Tibial nerve (tissue), 4 donors: ENCODE measurements around the gene HSPB7. TPM values are rescaled to one million over a fixed set of nuclear protein-coding genes. Genes with fewer than 3 reads are reported as not detected.

Source experiments
- DNase-seq, 2 donors: peaks; one replicate each; pipeline ENCODE4 v3.0.0-alpha.2; 2019; ENCODE audit warnings: low spot score in 2 of 2
- H3K27ac ChIP-seq, 4 donors: fragments of 200-600 bp; sonication (generic) in 3 of 4; one replicate each; pipeline ENCODE4 v1.5.1; 2017 to 2019; ENCODE audit warnings: mild to moderate bottlenecking in 1 of 4
- H3K27me3 ChIP-seq, 2 donors: fragments of 200-600 bp; sonication (generic) in 1 of 2; one replicate each; pipeline versions ENCODE4 v1.5.1 to v1.6.0; 2017 to 2019
- H3K36me3 ChIP-seq, 3 donors: fragments of 200-600 bp; sonication (generic); one replicate each; pipeline ENCODE4 v1.5.1; 2018 to 2019
- H3K4me1 ChIP-seq, 4 donors: fragments of 200-600 bp; sonication (generic) in 3 of 4; one replicate each; pipeline ENCODE4 v1.5.1; 2017 to 2019
- H3K4me3 ChIP-seq, 4 donors: fragments of 200-600 bp; sonication (generic) in 3 of 4; one replicate each; pipeline ENCODE4 v1.5.1; 2017 to 2019; ENCODE audit warnings: mild to moderate bottlenecking in 1 of 4, moderate library complexity in 1 of 4
- H3K9me3 ChIP-seq, 4 donors: fragments of 200-600 bp; sonication (generic) in 3 of 4; one replicate each; pipeline ENCODE4 v1.5.1; 2017 to 2019
- EP300 ChIP-seq, 2 donors: sonication (generic); formaldehyde crosslinking; IDR thresholded peaks; one replicate each; pipeline ENCODE4 v1.6.1; 2017; ENCODE audit warnings: antibody characterized with exemption in 2 of 2, mild to moderate bottlenecking in 1 of 2
- POLR2A ChIP-seq, 2 donors: fragments of 450-650 bp; IDR thresholded peaks; one replicate each; pipeline ENCODE4 v1.6.1; 2017; ENCODE audit warnings: antibody characterized with exemption in 2 of 2, mild to moderate bottlenecking in 2 of 2, moderate library complexity in 2 of 2
- WGBS, 2 donors: methylation state at CpG; one replicate each; pipeline ENCODE4 v1.1.5; 2018; 5-methylcytosine and 5-hydroxymethylcytosine counted together
- total RNA-seq, 4 donors: library from RNA; depleted of rRNA; stranded (reverse); fragments of >200 nt; gene quantifications; one replicate each; pipeline ENCODE4 v1.1.0, GENCODE V29; 2016
- TF ChIP-seq, protein P1 (sequence below), 5 experiments: fragments of 200-600 bp in 3 of 5; fragments of 450-650 bp in 2 of 5; sonication (generic) in 3 of 5; IDR thresholded peaks; one replicate each; pipeline ENCODE4 v1.5.1; 2016 to 2019; ENCODE audit warnings: antibody characterized with exemption in 5 of 5, mild to moderate bottlenecking in 3 of 5, moderate library complexity in 2 of 5

HSPB7 gene
- total RNA-seq, 4 donors from 2014 or later = 10.4 to 42.6 (median 27.6) TPM

DNA sequence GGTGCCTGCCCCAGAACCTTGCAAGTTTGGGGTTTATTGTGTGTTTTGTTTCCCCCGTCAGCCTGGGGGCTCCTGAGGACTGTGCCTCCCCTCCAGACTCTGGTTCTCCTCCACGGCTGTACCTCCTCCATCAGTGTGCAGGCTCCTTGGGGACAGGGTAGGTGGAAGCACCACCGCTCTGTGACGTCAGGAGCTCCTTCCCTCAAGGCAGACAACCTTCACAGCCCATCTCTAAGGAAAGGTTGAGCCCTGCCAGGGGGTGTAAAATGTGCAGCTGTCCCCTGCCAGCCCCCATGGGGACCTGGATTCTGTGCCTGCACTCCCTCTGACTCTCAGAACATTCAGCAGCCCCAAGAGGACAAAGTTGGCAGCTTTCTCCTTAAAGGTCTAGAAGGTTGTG lies 465 bp upstream of the HSPB7 start:
- DNase-seq = no peak
- peak overlapping the region in 1 of 4 donors; percentile 37 for H3K4me3 ChIP-seq
- WGBS, 2 donors = 29 to 30% methylated on average over 4 of the region's 4 CpGs
- no peaks in the 10 kb centered on the region for H3K9me3 ChIP-seq
- H3K27me3 ChIP-seq = no peaks in the 10 kb centered on the region
- peaks cover 0 to 66% (median 20%) of the 10 kb centered on the region in 4 donors for H3K4me1 ChIP-seq
- TF ChIP-seq EP300 (IDR thresholded peaks at IDR 0.05) (no peak), POLR2A (IDR thresholded peaks at IDR 0.05) (no peak)
- TF ChIP-seq, protein P1, sequence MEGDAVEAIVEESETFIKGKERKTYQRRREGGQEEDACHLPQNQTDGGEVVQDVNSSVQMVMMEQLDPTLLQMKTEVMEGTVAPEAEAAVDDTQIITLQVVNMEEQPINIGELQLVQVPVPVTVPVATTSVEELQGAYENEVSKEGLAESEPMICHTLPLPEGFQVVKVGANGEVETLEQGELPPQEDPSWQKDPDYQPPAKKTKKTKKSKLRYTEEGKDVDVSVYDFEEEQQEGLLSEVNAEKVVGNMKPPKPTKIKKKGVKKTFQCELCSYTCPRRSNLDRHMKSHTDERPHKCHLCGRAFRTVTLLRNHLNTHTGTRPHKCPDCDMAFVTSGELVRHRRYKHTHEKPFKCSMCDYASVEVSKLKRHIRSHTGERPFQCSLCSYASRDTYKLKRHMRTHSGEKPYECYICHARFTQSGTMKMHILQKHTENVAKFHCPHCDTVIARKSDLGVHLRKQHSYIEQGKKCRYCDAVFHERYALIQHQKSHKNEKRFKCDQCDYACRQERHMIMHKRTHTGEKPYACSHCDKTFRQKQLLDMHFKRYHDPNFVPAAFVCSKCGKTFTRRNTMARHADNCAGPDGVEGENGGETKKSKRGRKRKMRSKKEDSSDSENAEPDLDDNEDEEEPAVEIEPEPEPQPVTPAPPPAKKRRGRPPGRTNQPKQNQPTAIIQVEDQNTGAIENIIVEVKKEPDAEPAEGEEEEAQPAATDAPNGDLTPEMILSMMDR (IDR thresholded peaks at IDR 0.05) = no peak
- H3K27ac ChIP-seq = peak overlapping the region; percentile 64 to 86 (median 74)
- H3K36me3 ChIP-seq = no peaks in the 10 kb centered on the region

DNA sequence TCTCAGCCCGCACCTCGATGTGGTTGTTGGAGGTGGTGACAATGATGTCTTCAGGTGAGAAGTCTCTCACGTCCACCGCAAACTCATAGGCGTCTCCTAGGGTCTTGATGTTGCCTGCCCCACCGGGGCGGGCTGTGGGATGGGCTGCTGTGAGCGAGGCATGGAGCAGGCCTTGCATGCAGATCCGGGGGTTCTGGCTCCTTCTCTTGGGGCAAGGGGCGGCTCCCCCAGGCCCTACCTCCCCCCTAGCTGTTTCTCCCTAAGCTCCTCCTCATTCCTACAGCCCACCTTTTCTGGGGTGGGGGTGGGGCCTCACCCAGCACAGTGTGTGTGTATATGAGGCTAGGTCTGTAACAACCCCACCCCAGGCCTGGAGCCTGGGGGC lies 775 bp downstream of the HSPB7 start:
- TF ChIP-seq EP300 (IDR thresholded peaks at IDR 0.05) (no peak), POLR2A (IDR thresholded peaks at IDR 0.05) (no peak)
- TF ChIP-seq, protein P1 (IDR thresholded peaks at IDR 0.05) = no peak
- Histone ChIP-seq H3K4me3 (peak overlapping the region in 2 of 4 donors; percentile 9 to 37), H3K9me3 (no peaks in the 10 kb centered on the region), H3K36me3 (no peaks in the 10 kb centered on the region), H3K4me1 (peaks cover 0 to 76% (median 26%) of the 10 kb centered on the region in 4 donors), H3K27ac (peak overlapping the region; percentile 62 to 86 (median 74)), H3K27me3 (no peaks in the 10 kb centered on the region)
- no peak for DNase-seq
- 80 to 90% methylated on average over 10 of the region's 10 CpGs for WGBS, 2 donors

DNA sequence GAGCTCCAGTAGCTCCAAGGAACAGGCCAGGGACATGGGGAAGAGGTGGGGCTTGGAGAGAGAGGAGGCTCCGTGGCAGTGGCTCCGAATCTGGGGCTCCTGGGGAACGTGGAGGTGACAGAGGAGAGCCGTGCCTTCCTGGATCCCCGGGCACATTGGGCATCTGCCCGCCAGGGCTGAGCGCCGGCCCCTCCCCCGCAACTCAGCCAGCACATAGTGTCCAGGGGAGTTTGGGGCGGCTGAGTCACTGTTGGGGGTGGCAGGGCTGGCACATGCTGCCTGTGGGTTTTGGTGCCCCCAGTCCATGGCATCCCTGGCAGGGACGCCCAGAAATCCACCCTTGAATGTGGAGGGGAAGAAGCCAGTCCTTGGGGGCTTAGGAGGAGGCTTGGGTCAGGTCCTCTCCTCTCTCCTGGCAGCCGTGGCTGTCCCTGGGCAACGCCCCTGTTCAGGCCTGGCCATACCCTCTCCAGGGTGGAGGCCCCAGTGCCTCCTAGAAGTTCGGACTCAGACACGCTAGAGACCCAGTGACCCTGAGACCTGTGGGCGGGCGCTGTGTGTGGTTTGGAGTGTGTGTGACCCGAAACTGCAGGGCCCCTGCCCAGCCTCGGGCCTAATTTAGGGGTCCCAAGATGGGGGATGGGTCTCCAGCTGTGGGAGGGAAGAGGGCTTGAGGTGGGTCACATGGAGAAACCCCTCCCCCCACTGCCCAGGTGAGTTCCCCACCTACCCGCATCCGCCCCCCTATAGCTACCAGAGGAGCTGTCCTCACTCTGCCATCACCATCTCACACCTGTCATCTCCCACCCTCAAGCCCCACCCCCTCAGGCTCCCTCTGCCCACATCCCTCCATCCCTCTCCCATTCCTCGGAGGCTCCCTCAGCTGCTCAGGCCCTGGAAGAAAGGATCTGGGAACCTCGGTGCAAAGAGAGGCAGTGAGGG lies 1.6 kb downstream of the HSPB7 start:
- Histone ChIP-seq H3K27me3 (no peaks in the 10 kb centered on the region), H3K9me3 (no peaks in the 10 kb centered on the region), H3K27ac (peak overlapping the region in 2 of 4 donors; percentile 84 to 86), H3K36me3 (no peaks in the 10 kb centered on the region), H3K4me3 (no peak overlapping the region), H3K4me1 (peaks cover 0 to 76% (median 26%) of the 10 kb centered on the region in 4 donors)
- DNase-seq = no peak
- WGBS, 2 donors = 65 to 72% methylated on average over 15 to 23 of the region's 23 CpGs
- no peak for TF ChIP-seq POLR2A (IDR thresholded peaks at IDR 0.05)
- TF ChIP-seq, protein P1 (IDR thresholded peaks at IDR 0.05) = no peak
- no peak for TF ChIP-seq EP300 (IDR thresholded peaks at IDR 0.05)

DNA sequence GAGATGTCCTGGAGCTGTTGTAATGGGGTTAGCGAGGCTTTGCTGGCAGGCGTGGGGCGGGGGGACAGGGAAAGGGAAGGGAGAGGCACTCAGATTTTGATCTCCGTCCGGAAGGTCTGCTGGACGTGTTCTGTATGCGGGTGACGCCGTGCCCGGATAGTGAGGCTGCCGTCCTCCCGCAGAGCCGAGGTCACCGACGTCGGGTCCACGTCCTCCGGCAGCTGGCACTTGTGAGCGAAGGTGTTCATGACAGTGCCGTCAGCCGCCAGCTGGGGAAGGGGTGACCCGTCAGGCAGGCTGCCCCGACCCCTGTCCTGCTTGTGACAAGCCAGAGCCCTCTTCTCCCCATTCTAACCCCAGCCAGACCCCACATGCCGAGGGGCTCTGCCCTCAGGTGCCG lies 2.4 kb downstream of the HSPB7 start:
- no peaks in the 10 kb centered on the region for H3K9me3 ChIP-seq
- peak overlapping the region in 2 of 4 donors; percentile 84 to 86 for H3K27ac ChIP-seq
- 94% methylated on average over 22 to 25 of the region's 25 CpGs for WGBS, 2 donors
- no peak for TF ChIP-seq EP300 (IDR thresholded peaks at IDR 0.05)
- TF ChIP-seq, protein P1 (IDR thresholded peaks at IDR 0.05) = no peak
- no peak for TF ChIP-seq POLR2A (IDR thresholded peaks at IDR 0.05)
- H3K4me1 ChIP-seq = peaks cover 0 to 76% (median 26%) of the 10 kb centered on the region in 4 donors
- no peaks in the 10 kb centered on the region for H3K36me3 ChIP-seq
- no peaks in the 10 kb centered on the region for H3K27me3 ChIP-seq
- H3K4me3 ChIP-seq = no peak overlapping the region
- no peak for DNase-seq
